RWPE2 (cell line): Measurements from ENCODE around the gene LEMD1.

Source experiments
- ATAC-seq: fragments of 200-7000 bp; cut with Tn5 transposase; 3 replicates; pipeline ENCODE4 v1.9.1; 2021; ENCODE audit warnings: low read depth
- DNase-seq: peaks from one replicate; pipeline ENCODE4 v3.0.0-alpha.2; 2020; ENCODE audit warnings: low spot score
- H3K27ac ChIP-seq: fragments of 450-650 bp; 2 replicates; pipeline ENCODE4 v1.5.1; 2017; ENCODE audit warnings: mild to moderate bottlenecking; ENCODE audit not compliant: poor library complexity, severe bottlenecking
- H3K27me3 ChIP-seq: fragments of 250-450 bp; sonication (Bioruptor Pico); 2 replicates; pipeline ENCODE4 v1.5.1; 2021; ENCODE audit warnings: mild to moderate bottlenecking, moderate library complexity; ENCODE audit not compliant: insufficient read depth, poor library complexity, severe bottlenecking
- H3K36me3 ChIP-seq: fragments of 250-450 bp; sonication (Bioruptor Pico); 2 replicates; pipeline ENCODE4 v1.5.1; 2020; ENCODE audit warnings: low read depth, mild to moderate bottlenecking, moderate library complexity
- H3K4me1 ChIP-seq: fragments of 250-450 bp; sonication (Bioruptor Pico); 2 replicates; pipeline ENCODE4 v1.5.1; 2021; ENCODE audit warnings: mild to moderate bottlenecking, moderate library complexity; ENCODE audit not compliant: insufficient read depth, poor library complexity, severe bottlenecking
- H3K4me3 ChIP-seq: fragments of 250-450 bp; sonication (Bioruptor Pico); 2 replicates; pipeline ENCODE4 v1.5.1; 2021; ENCODE audit warnings: mild to moderate bottlenecking, moderate library complexity; ENCODE audit not compliant: severe bottlenecking
- H3K9me3 ChIP-seq: fragments of 250-450 bp; sonication (Bioruptor Pico); 2 replicates; pipeline ENCODE4 v1.5.1; 2021; ENCODE audit warnings: mild to moderate bottlenecking, moderate library complexity; ENCODE audit not compliant: severe bottlenecking
- TF ChIP-seq, protein P1 (sequence below): fragments of 450-650 bp; IDR thresholded peaks from one replicate; pipeline ENCODE4 v1.5.1; 2017; ENCODE audit warnings: mild to moderate bottlenecking, moderate library complexity; ENCODE audit not compliant: poor library complexity, severe bottlenecking

The LEMD1 gene

DNA sequence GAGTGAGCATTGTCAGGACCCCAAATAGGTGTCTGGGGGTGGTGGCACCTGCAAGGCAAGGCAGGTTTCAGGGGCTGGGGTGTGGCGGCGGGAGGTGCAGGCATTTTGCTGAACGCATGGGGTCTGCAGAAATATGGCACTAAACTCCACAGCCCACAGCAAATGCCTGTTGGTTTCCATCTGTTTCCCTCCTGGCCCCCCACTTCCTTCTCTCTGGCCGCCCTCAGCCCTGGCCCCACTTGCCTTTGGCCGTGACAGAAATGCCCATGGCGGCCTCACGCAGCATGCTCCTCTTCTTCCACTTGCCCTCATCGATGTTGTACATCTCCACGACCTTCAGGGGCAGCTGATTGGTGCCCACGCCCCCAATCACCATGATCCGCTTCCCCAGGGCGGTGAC is 78.9 kb downstream of the LEMD1 start:
- DNase-seq (no peak), ATAC-seq (no peak)
- Histone ChIP-seq H3K4me1 (peaks cover 4% of the 10 kb centered on the region), H3K4me3 (no peak overlapping the region), H3K27me3 (peaks cover 19% of the 10 kb centered on the region), H3K27ac (no peak overlapping the region), H3K9me3 (no peaks in the 10 kb centered on the region), H3K36me3 (no peaks in the 10 kb centered on the region)
- TF ChIP-seq, protein P1, sequence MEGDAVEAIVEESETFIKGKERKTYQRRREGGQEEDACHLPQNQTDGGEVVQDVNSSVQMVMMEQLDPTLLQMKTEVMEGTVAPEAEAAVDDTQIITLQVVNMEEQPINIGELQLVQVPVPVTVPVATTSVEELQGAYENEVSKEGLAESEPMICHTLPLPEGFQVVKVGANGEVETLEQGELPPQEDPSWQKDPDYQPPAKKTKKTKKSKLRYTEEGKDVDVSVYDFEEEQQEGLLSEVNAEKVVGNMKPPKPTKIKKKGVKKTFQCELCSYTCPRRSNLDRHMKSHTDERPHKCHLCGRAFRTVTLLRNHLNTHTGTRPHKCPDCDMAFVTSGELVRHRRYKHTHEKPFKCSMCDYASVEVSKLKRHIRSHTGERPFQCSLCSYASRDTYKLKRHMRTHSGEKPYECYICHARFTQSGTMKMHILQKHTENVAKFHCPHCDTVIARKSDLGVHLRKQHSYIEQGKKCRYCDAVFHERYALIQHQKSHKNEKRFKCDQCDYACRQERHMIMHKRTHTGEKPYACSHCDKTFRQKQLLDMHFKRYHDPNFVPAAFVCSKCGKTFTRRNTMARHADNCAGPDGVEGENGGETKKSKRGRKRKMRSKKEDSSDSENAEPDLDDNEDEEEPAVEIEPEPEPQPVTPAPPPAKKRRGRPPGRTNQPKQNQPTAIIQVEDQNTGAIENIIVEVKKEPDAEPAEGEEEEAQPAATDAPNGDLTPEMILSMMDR, result no peak

GRCh38 chr1:205340676-205341075 is 81.2 kb downstream of the LEMD1 start:
- Histone ChIP-seq H3K4me1 (peaks cover 4% of the 10 kb centered on the region), H3K27ac (peak overlapping the region; percentile 37), H3K9me3 (no peaks in the 10 kb centered on the region), H3K27me3 (peaks cover 19% of the 10 kb centered on the region), H3K36me3 (no peaks in the 10 kb centered on the region), H3K4me3 (no peak overlapping the region)
- no peak for DNase-seq
- no peak; the same call in 2 of the 3 replicates for ATAC-seq
- TF ChIP-seq, protein P1, result no peak

DNA sequence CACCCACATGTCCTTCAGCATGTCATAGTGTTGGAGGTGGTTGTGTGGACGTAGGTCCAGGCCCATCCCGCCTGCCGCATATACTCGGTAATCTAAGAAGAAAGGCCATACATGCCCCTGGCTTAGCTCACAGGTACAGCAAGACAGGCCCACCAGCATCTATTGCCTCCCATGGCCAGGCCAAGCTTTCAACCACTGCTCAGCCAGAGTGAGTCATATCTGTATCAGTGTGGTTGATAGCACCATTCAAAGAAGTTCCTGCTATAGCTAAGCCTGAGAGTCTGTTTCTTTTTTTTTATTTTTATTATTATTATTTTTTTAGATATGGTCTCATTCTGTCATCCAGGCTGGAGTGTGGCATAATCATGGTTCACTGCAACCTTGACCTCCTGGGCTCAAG is 82.1 kb downstream of the LEMD1 start:
- H3K36me3 ChIP-seq, result no peaks in the 10 kb centered on the region
- no peak overlapping the region for H3K27ac ChIP-seq
- H3K27me3 ChIP-seq, result peaks cover 19% of the 10 kb centered on the region
- DNase-seq, result no peak
- H3K4me1 ChIP-seq, result peaks cover 4% of the 10 kb centered on the region
- TF ChIP-seq, protein P1, result no peak
- ATAC-seq, result no peak
- H3K9me3 ChIP-seq, result no peaks in the 10 kb centered on the region
- H3K4me3 ChIP-seq, result no peak overlapping the region

DNA sequence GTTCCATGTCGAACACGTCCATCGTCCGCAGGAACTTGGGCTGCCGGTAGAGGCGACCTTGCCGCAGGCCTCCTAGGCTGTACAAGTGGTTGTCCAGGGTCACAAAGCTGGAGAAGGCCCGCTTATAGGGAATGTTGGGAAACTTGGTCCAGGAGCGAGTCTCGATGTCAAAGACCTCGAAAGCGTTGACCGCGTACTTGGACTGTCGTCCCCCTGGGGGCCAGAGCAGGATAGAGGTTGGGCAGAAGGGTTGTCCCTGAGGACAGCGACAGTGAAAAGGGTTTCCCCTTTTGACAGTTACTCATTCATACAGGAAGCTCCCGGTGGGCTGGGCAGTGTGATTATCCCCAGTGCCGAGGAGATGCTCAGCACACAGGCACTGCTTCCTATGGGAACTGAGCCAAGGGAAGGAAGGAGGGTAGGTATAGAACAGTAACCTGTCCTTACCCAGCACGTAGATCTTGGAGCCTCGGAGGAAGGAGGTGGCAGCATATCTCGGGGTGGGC is 82.6 kb downstream of the LEMD1 start:
- no peak for DNase-seq
- no peaks in the 10 kb centered on the region for H3K9me3 ChIP-seq
- peaks cover 14% of the 10 kb centered on the region for H3K27me3 ChIP-seq
- H3K27ac ChIP-seq, result no peak overlapping the region
- ATAC-seq, result no peak
- H3K4me3 ChIP-seq, result no peak overlapping the region
- H3K4me1 ChIP-seq, result peaks cover 4% of the 10 kb centered on the region
- no peaks in the 10 kb centered on the region for H3K36me3 ChIP-seq
- TF ChIP-seq, protein P1, result no peak

- ATAC-seq (no peak), DNase-seq (no peak)
- no peaks in the 10 kb centered on the region for H3K9me3 ChIP-seq
- peaks cover 4% of the 10 kb centered on the region for H3K4me1 ChIP-seq
- no peak overlapping the region for H3K4me3 ChIP-seq
- no peak overlapping the region for H3K27ac ChIP-seq
- H3K36me3 ChIP-seq, result no peaks in the 10 kb centered on the region
- H3K27me3 ChIP-seq, result peaks cover 2% of the 10 kb centered on the region
- TF ChIP-seq, protein P1, result no peak
Observed at GRCh38 chr1:205338011-205338410, 83.8 kb downstream of the LEMD1 start.
